Liver (tissue), 9 donors: ENCODE data around the gene SDHA. TPM values are rescaled to one million over a fixed set of nuclear protein-coding genes. Genes with fewer than 3 reads are reported as not detected.
A peak's percentile ranks its signal among the peaks of the same experiment; 100 is the strongest.
"Not testable (repeated sequence)": the region's sequence is repeated elsewhere in the genome, so short reads cannot be mapped to it uniquely, and the experiment has no call there.

ENCODE experiments used
- DNase-seq: peaks from one replicate; pipeline ENCODE4 v3.0.0-alpha.2; 2017; ENCODE audit warnings: low spot score
- H3K27ac ChIP-seq, 2 donors: one replicate each; pipeline ENCODE4 v1.7.0; 2013; ENCODE audit warnings: inconsistent platforms in 2 of 2, low read length in 2 of 2, control low read depth in 1 of 2, low read depth in 1 of 2, mild to moderate bottlenecking in 1 of 2
- H3K27me3 ChIP-seq, 4 donors: one replicate each; pipeline versions ENCODE4 v1.6.1 to v1.7.0; 2013; ENCODE audit warnings: low read length in 3 of 4, inconsistent platforms in 1 of 4, mild to moderate bottlenecking in 1 of 4, moderate library complexity in 1 of 4; ENCODE audit not compliant: control insufficient read depth in 4 of 4, insufficient read depth in 4 of 4
- H3K36me3 ChIP-seq, 4 donors: one replicate each; pipeline versions ENCODE4 v1.6.1 to v1.7.0; 2013; ENCODE audit warnings: low read length in 3 of 4, mild to moderate bottlenecking in 3 of 4, low read depth in 1 of 4, moderate library complexity in 1 of 4; ENCODE audit not compliant: control insufficient read depth in 4 of 4, insufficient read depth in 3 of 4
- H3K4me1 ChIP-seq, 4 donors: one replicate each; pipeline versions ENCODE4 v1.6.1 to v1.7.0; 2013; ENCODE audit warnings: low read length in 3 of 4, mild to moderate bottlenecking in 3 of 4, moderate library complexity in 1 of 4; ENCODE audit not compliant: control insufficient read depth in 4 of 4, insufficient read depth in 4 of 4
- H3K4me3 ChIP-seq, 3 donors: one replicate each; pipeline versions ENCODE4 v1.6.1 to v1.7.0; 2013; ENCODE audit warnings: low read length in 3 of 3, control low read depth in 1 of 3, low read depth in 1 of 3, mild to moderate bottlenecking in 1 of 3
- H3K9ac ChIP-seq, 2 donors: one replicate each; pipeline ENCODE4 v1.7.0; 2013; ENCODE audit warnings: low read length in 2 of 2, mild to moderate bottlenecking in 2 of 2, moderate library complexity in 2 of 2, control low read depth in 1 of 2, low read depth in 1 of 2
- H3K9me3 ChIP-seq, 4 donors: one replicate each; pipeline versions ENCODE4 v1.6.1 to v1.7.0; 2013; ENCODE audit warnings: low read length in 3 of 4; ENCODE audit not compliant: control insufficient read depth in 4 of 4
- ATF3 ChIP-seq: IDR thresholded peaks from 2 replicates; pipeline ENCODE4 v1.6.1; 2016; ENCODE audit warnings: antibody characterized with exemption
- EGR1 ChIP-seq, 2 donors: IDR thresholded peaks; 2 replicates each; pipeline ENCODE4 v1.6.1; 2016 to 2018; ENCODE audit warnings: antibody characterized with exemption in 2 of 2, low read depth in 2 of 2
- HNF4A ChIP-seq, 2 donors: conservative IDR thresholded peaks; 2 replicates each; pipeline ENCODE4 v1.6.1; 2016; ENCODE audit warnings: antibody characterized with exemption in 2 of 2, mild to moderate bottlenecking in 2 of 2
- HNF4G ChIP-seq: IDR thresholded peaks from 2 replicates; pipeline ENCODE4 v1.6.1; 2016; ENCODE audit warnings: antibody characterized with exemption
- JUND ChIP-seq, 2 donors: IDR thresholded peaks; 2 replicates each; pipeline ENCODE4 v1.6.1; 2016; ENCODE audit warnings: antibody characterized with exemption in 2 of 2
- YY1 ChIP-seq: IDR thresholded peaks from 2 replicates; pipeline ENCODE4 v1.6.1; 2016; ENCODE audit warnings: antibody characterized with exemption, mild to moderate bottlenecking
- WGBS: extraction: QIAGEN DNeasy Blood & Tissue Kit; methylation state at CpG from one replicate; pipeline ENCODE4 v1.1.7; 2013; 5-methylcytosine and 5-hydroxymethylcytosine counted together
- polyA plus RNA-seq, 2 donors: library from polyadenylated mRNA; stranded (reverse) in 1 of 2; unstranded in 1 of 2; fragments of 200-250 nt in 1 of 2; fragments of >200 nt in 1 of 2; fragmentation: Nextera tagmentation in 1 of 2; extraction: Ambion mirVana in 1 of 2; gene quantifications; one replicate each; pipeline versions ENCODE4 v1.2.1 to v1.2.3, GENCODE V29; 2013 to 2015
- total RNA-seq, 2 donors: library from RNA; depleted of rRNA; stranded (reverse); fragments of >200 nt; gene quantifications; one replicate each; pipeline ENCODE4 v1.2.3, GENCODE V29; 2014
- TF ChIP-seq, protein P1 (sequence below): IDR thresholded peaks from 2 replicates; pipeline ENCODE4 v1.6.1; 2016; ENCODE audit warnings: antibody characterized with exemption, mild to moderate bottlenecking
- donor health status: healthy.
- donor health status: healthy.
- donor health status: healthy.
- donor health status: healthy.
- donor health status: healthy.

SDHA gene
- total and polyA plus RNA-seq, 4 donors: 79.2 to 215 (median 159) TPM

DNA sequence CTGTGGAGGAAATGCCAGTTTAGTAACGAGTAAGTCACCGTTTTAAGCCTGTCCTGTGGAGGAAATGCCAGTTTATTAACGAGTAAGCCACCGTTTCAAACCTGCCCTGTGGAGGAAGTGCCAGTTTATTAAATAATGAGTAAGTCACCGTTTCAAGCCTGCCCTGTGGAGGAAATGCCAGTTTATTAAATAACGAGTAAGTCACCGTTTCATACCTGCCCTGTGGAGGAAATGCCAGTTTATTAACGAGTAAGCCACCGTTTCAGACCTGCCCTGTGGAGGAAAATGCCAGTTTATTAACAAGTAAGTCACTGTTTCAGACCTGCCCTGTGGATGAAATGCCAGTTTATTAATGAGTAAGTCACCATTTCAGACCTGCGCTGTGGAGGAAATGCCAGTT, 34.4 kb downstream of the SDHA start:
- peaks cover 15 to 23% (median 18%) of the 10 kb centered on the region in 4 donors for H3K36me3 ChIP-seq

GRCh38 chr5:254322-254721, 36.2 kb downstream of the SDHA start:
- peaks cover 0 to 12% (median 4%) of the 10 kb centered on the region in 4 donors for H3K4me1 ChIP-seq
- not testable (repeated sequence) for DNase-seq, H3K9ac ChIP-seq, H3K27me3 ChIP-seq, H3K27ac ChIP-seq, H3K9me3 ChIP-seq, H3K4me3 ChIP-seq
- 97% methylated on average over 14 of the region's 15 CpGs for WGBS
- H3K36me3 ChIP-seq: peaks cover 11 to 14% (median 12%) of the 10 kb centered on the region in 4 donors

More for the DNA sequence above, 34.4 kb downstream of the SDHA start:
- no peak for DNase-seq
- Histone ChIP-seq H3K9ac (no peak overlapping the region), H3K27ac (no peak overlapping the region), H3K27me3 (no peaks in the 10 kb centered on the region), H3K9me3 (no peaks in the 10 kb centered on the region), H3K4me3 (no peak overlapping the region), H3K4me1 (peaks cover 0 to 12% (median 4%) of the 10 kb centered on the region in 4 donors)
- TF ChIP-seq ATF3 (no peak), HNF4G (no peak), JUND (IDR thresholded peaks at IDR 0.05) (no peak), EGR1 (IDR thresholded peaks at IDR 0.05; ENCODE audit: low read depth in 2 of 2) (no peak), HNF4A (conservative IDR thresholded peaks at IDR 0.05) (no peak), YY1 (no peak)
- TF ChIP-seq, protein P1, sequence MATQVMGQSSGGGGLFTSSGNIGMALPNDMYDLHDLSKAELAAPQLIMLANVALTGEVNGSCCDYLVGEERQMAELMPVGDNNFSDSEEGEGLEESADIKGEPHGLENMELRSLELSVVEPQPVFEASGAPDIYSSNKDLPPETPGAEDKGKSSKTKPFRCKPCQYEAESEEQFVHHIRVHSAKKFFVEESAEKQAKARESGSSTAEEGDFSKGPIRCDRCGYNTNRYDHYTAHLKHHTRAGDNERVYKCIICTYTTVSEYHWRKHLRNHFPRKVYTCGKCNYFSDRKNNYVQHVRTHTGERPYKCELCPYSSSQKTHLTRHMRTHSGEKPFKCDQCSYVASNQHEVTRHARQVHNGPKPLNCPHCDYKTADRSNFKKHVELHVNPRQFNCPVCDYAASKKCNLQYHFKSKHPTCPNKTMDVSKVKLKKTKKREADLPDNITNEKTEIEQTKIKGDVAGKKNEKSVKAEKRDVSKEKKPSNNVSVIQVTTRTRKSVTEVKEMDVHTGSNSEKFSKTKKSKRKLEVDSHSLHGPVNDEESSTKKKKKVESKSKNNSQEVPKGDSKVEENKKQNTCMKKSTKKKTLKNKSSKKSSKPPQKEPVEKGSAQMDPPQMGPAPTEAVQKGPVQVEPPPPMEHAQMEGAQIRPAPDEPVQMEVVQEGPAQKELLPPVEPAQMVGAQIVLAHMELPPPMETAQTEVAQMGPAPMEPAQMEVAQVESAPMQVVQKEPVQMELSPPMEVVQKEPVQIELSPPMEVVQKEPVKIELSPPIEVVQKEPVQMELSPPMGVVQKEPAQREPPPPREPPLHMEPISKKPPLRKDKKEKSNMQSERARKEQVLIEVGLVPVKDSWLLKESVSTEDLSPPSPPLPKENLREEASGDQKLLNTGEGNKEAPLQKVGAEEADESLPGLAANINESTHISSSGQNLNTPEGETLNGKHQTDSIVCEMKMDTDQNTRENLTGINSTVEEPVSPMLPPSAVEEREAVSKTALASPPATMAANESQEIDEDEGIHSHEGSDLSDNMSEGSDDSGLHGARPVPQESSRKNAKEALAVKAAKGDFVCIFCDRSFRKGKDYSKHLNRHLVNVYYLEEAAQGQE: no peak
- 81% methylated on average over 10 of the region's 10 CpGs for WGBS

DNA sequence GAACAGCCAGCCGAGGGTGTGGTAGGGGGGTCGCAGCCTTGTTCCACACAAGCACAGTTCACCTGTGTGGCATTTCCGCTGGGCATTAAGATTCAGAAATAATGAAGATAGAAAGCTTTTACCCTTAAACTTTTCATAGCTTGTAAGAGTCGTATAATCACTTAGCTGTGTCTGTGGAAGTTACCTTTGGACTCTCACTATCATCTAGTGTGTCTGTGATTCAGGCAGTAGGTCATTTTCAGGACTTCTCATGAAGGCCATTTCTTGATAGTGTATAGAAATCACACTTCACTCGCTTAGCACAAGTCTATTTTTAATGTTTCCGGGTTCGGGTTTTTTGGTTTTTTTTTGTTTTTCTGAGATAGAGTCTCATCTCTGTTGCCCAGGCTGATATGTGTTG, 37.0 kb downstream of the SDHA start:
- 95% methylated on average over 7 of the region's 7 CpGs for WGBS
- DNase-seq, H3K9ac ChIP-seq, H3K4me3 ChIP-seq, H3K27me3 ChIP-seq, H3K9me3 ChIP-seq: not testable (repeated sequence)
- peaks cover 0 to 12% (median 4%) of the 10 kb centered on the region in 4 donors for H3K4me1 ChIP-seq
- H3K27ac ChIP-seq: peak overlapping the region in 1 of 2 donors; percentile 31
- H3K36me3 ChIP-seq: peaks cover 8 to 14% (median 10%) of the 10 kb centered on the region in 4 donors

DNA sequence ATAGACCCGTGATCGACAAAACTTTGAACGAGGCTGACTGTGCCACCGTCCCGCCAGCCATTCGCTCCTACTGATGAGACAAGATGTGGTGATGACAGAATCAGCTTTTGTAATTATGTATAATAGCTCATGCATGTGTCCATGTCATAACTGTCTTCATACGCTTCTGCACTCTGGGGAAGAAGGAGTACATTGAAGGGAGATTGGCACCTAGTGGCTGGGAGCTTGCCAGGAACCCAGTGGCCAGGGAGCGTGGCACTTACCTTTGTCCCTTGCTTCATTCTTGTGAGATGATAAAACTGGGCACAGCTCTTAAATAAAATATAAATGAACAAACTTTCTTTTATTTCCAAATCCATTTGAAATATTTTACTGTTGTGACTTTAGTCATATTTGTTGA, 38.2 kb downstream of the SDHA start:
- not testable (repeated sequence) for H3K4me3 ChIP-seq, DNase-seq, H3K9me3 ChIP-seq, H3K9ac ChIP-seq, H3K27me3 ChIP-seq
- Histone ChIP-seq H3K4me1 (peaks cover 0 to 12% (median 4%) of the 10 kb centered on the region in 4 donors), H3K36me3 (peaks cover 8 to 13% (median 10%) of the 10 kb centered on the region in 4 donors), H3K27ac (peak overlapping the region; percentile 31 to 50)
- peak; percentile 38 to 67 for TF ChIP-seq HNF4A (conservative IDR thresholded peaks at IDR 0.05)
- WGBS: 69% methylated on average over 8 of the region's 8 CpGs
